ENCODE data around the gene DPYD.
A peak's percentile ranks its signal among the peaks of the same experiment; 100 is the strongest.
"Not testable (repeated sequence)": the region's sequence is repeated elsewhere in the genome, so short reads cannot be mapped to it uniquely, and the experiment has no call there.

DPYD gene

DNA sequence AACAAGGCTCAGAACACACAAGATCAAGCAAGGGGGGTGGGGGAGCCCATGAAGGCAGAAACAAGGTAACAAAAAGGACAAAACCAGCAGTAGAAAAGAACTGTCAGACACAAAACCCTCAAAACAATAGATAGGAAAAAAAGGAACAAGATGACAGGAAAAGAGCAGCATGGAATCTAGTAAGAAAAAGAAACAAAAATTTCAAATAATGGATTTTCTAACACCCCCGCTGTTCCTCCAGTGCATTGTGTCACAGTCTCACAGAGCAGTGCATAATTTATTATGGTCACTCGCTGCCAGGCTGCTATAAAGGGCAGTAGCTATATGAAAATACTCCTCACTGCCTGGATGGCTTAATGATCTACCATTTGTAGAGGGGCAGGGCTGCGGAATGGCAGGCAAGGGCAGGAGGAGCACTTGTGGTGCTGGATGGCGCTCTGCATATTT, 567.9 kb downstream of the DPYD start:
- DNase-seq (ENCODE audit: low spot score) = no peak

DNA sequence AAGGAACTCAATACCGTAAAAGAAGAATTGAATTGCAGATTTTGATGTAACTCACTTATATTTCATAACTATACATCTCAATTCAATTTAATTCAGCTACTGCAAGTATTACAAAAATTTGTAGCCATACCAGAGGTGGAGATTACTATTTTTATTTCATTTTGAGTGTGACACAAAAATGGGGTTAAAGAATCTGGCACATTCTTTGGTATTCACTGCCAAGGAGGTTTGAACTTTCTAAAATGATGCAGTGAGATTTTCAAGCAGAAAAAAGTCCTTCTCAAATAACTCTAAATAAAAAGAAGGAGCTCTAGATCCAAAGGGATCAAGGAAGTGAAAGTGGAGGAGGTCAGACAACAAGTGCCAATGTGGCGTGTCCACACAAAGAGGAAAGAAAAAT, 569.0 kb downstream of the DPYD start:
- DNase-seq (ENCODE audit: low spot score) = no peak

DNA sequence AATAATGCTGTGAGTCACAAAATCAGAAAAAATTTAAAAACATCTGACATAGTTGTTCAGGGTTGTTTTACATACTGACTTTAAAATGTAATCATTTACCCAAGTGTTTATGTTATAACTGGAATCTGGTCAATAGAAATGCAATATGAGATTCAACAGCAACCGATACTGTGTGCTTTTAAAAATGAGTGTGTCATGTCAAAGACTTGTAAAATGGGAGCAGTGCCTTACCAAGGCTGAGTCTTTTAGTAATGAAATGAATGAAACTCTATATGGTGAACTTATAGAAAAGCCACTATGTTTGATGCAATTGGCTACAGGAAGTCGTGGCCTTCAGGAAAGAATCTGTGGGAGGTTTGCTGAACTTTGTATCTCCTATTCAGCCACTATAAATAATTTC, 570.2 kb downstream of the DPYD start:
- DNase-seq (ENCODE audit: low spot score) = no peak

- no peak for DNase-seq (ENCODE audit: low spot score)
These were observed 570.6 kb downstream of the DPYD start for GRCh38 chr1:97350241-97350640.

- DNase-seq (ENCODE audit: low spot score) = not testable (repeated sequence)
These were observed 571.0 kb downstream of the DPYD start for GRCh38 chr1:97349794-97350193.

- no peak for DNase-seq (ENCODE audit: low spot score)
These were observed 572.1 kb downstream of the DPYD start for GRCh38 chr1:97348599-97349265.

DNA sequence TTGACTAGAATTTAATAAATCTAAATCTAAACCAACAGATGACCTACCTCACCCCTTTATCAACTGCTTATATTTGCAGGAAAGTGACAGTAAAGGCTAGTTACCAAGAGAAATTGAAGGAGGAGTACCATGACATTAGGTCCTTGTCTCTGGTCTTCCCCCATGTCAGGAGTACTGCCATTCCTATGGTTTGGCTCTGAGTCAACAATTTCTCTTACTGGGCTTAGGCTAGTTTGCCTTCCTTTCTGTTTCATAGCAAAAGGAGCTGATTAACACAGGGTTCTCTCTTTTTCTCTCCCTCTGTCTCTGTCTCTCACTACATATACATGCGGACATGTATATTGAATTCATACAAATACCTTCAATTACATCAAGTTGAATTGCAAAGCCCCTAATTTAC, 579.9 kb downstream of the DPYD start:
- DNase-seq (ENCODE audit: low spot score) = no peak

- no peak for DNase-seq (ENCODE audit: low spot score)
These were observed 582.5 kb downstream of the DPYD start for GRCh38 chr1:97338347-97338746.

GRCh38 chr1:97337250-97338030, 583.4 kb downstream of the DPYD start:
- DNase-seq (ENCODE audit: low spot score) = no peak

GRCh38 chr1:97334454-97334853, 586.4 kb downstream of the DPYD start:
- no peak for DNase-seq (ENCODE audit: low spot score)

- no peak for DNase-seq (ENCODE audit: low spot score)
These were observed 588.1 kb downstream of the DPYD start for GRCh38 chr1:97332716-97333115.

GRCh38 chr1:97331165-97331564, 589.7 kb downstream of the DPYD start:
- no peak for DNase-seq (ENCODE audit: low spot score)

DNA sequence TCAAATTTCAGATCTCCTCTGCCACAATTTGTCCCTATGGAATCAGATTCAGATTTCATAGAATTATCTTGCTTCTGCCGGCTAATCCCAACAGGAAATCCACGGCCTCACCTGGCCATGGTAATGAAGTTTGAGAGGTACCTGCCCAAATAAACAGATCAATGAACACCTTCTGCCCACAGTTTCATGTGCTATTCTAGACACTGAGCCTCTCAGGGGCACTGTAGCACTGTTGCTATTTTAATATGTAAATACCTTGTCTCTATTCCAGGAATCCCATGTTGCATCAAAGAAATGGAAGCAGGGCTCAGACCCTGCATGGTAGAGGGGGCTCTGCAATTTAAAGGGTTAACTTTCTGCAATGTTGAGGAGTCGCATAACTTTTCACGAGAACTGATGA, 606.1 kb downstream of the DPYD start:
- DNase-seq (ENCODE audit: low spot score) = no peak

GRCh38 chr1:97308131-97308530, 612.7 kb downstream of the DPYD start:
- DNase-seq (ENCODE audit: low spot score) = no peak

GRCh38 chr1:97307568-97307967, 613.3 kb downstream of the DPYD start:
- DNase-seq (ENCODE audit: low spot score) = no peak

GRCh38 chr1:97307151-97307550, 613.7 kb downstream of the DPYD start:
- no peak for DNase-seq (ENCODE audit: low spot score)

DNA sequence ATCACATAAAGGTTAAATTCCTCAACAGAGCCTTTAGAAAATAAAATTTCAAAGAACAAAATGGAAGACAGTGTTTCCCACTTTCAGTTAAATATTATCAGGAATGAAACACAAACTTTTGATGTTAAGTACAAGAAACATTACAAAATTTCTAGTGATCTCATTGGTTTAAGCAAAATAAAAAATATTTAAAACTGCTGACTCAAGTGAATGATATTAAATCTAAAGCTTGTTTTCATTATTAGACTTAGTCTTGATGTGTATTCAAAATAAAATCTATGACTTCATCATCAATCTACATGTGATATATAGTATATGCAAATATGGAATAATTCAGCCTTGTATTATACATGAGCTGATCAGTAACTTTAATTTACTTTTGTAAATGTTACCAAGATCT, 614.3 kb downstream of the DPYD start:
- DNase-seq (ENCODE audit: low spot score) = no peak

DNA sequence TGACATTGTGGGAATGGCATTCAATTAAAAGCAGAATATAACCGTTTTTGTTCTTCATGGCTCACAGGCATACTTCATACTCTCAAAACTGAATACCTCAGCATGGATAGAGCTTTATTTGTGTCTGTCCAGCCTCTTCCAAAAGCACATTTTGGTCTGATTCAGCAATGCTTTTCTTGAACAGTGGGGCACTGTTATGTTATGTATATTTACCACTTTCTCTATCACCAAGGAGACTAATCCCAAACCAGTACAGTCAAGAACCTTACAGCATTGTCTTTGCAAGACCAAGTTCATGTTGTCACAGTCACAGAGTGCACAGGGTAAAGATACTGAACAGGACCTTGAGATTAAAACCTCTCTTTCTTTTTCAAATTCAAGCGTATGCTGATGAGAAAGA, 616.5 kb downstream of the DPYD start:
- DNase-seq (ENCODE audit: low spot score) = no peak

- no peak for DNase-seq (ENCODE audit: low spot score)
These were observed 621.9 kb downstream of the DPYD start for GRCh38 chr1:97298966-97299365.

- no peak for DNase-seq (ENCODE audit: low spot score)
These were observed 623.2 kb downstream of the DPYD start for GRCh38 chr1:97297611-97298010.

- DNase-seq (ENCODE audit: low spot score) = no peak
These were observed 638.9 kb downstream of the DPYD start for GRCh38 chr1:97281962-97282361.

GRCh38 chr1:97277891-97278654, 642.8 kb downstream of the DPYD start:
- peak; percentile 64 for DNase-seq (ENCODE audit: low spot score)
